SK-N-SH (cell line): Measurements from ENCODE around the gene ITGAE. TPM values are rescaled to one million over a fixed set of nuclear protein-coding genes. Genes with fewer than 3 reads are reported as not detected.

Source experiments
- CTCF ChIA-PET: fragments of 300-600, 350-600 bp; formaldehyde crosslinking; extraction: SDS; loops from one replicate; lab custom pipeline; 2021; lab: Yijun Ruan, JAX
- POLR2A ChIA-PET: fragments of 350-600 bp; sonication (Branson Sonifier 250); formaldehyde crosslinking; extraction: SDS; loops from one replicate; lab custom pipeline; 2020; ENCODE audit warnings: antibody characterized with exemption, inconsistent platforms; lab: Yijun Ruan, JAX
- DNase-seq: peaks from one replicate; pipeline ENCODE4 v3.0.0; 2012
- H2AFZ ChIP-seq: fragments of 200-600 bp; sonication (generic); 2 replicates; pipeline ENCODE4 v1.8.1; 2016; ENCODE audit warnings: antibody characterized with exemption, mild to moderate bottlenecking, low read depth
- H3F3A ChIP-seq: fragments of 200-600 bp; sonication (generic); replicated peaks from 2 replicates; pipeline ENCODE3; 2016; ENCODE audit warnings: antibody characterized with exemption, mild to moderate bottlenecking; ENCODE audit not compliant: insufficient read depth
- H3K27ac ChIP-seq, 2 experiments: fragments of 200-500 bp in 1 of 2; fragments of 200-600 bp in 1 of 2; sonication (Bioruptor generic) in 1 of 2; sonication (generic), shearing (Covaris generic) in 1 of 2; 2 replicates each; pipeline versions ENCODE4 v1.5.1 to v1.6.1; 2014 to 2016; ENCODE audit warnings: low read depth in 2 of 2, inconsistent platforms in 1 of 2, low read length in 1 of 2, mild to moderate bottlenecking in 1 of 2, mixed read lengths in 1 of 2
- H3K27me3 ChIP-seq: fragments of 200-600 bp; sonication (generic), shearing (Covaris generic); 2 replicates; pipeline ENCODE4 v1.6.1; 2016; ENCODE audit warnings: mixed run types; ENCODE audit not compliant: insufficient read depth
- H3K36me3 ChIP-seq, 2 experiments: fragments of 200-500 bp in 1 of 2; fragments of 200-600 bp in 1 of 2; sonication (Bioruptor generic) in 1 of 2; sonication (generic) in 1 of 2; replicated peaks in 1 of 2; 2 replicates each; pipeline versions ENCODE3 to v1.5.1; 2014 to 2016; ENCODE audit warnings: low read length in 1 of 2, mild to moderate bottlenecking in 1 of 2; ENCODE audit not compliant: insufficient read depth in 2 of 2, control insufficient read depth in 1 of 2
- H3K4me1 ChIP-seq, 2 experiments: fragments of 200-500 bp in 1 of 2; fragments of 200-600 bp in 1 of 2; sonication (Bioruptor generic) in 1 of 2; sonication (generic), shearing (Covaris generic) in 1 of 2; 2 replicates each; pipeline versions ENCODE4 v1.5.1 to v1.6.1; 2014 to 2016; ENCODE audit warnings: low read depth in 1 of 2, low read length in 1 of 2, mixed run types in 1 of 2; ENCODE audit not compliant: insufficient read depth in 2 of 2, control insufficient read depth in 1 of 2
- H3K4me2 ChIP-seq: fragments of 200-600 bp; sonication (generic), shearing (Covaris generic); 2 replicates; pipeline ENCODE4 v1.6.1; 2017; ENCODE audit warnings: mixed run types
- H3K4me3 ChIP-seq, 2 experiments: fragments of 200-500 bp in 1 of 2; fragments of 200-600 bp in 1 of 2; sonication (Bioruptor generic) in 1 of 2; sonication (generic), shearing (Covaris generic) in 1 of 2; 2 replicates each; pipeline versions ENCODE4 v1.5.1 to v1.8.1; 2014 to 2016; ENCODE audit warnings: low read depth in 2 of 2, inconsistent platforms in 1 of 2, low read length in 1 of 2, mild to moderate bottlenecking in 1 of 2, mixed read lengths in 1 of 2, moderate library complexity in 1 of 2
- H3K79me2 ChIP-seq: fragments of 200-600 bp; sonication (generic); 2 replicates; pipeline ENCODE4 v1.8.1; 2017; ENCODE audit warnings: mild to moderate bottlenecking; ENCODE audit not compliant: insufficient read depth
- H3K9ac ChIP-seq: fragments of 200-600 bp; sonication (generic); 2 replicates; pipeline ENCODE4 v1.6.1; 2017; ENCODE audit warnings: mixed run types
- H3K9me2 ChIP-seq: fragments of 200-600 bp; sonication (generic); 2 replicates; pipeline ENCODE4 v1.6.1; 2017; ENCODE audit warnings: mixed run types
- H3K9me3 ChIP-seq: fragments of 200-600 bp; sonication (generic); 2 replicates; pipeline ENCODE4 v1.6.1; 2017; ENCODE audit warnings: mixed run types, mild to moderate bottlenecking, moderate library complexity
- H4K20me1 ChIP-seq: fragments of 200-600 bp; sonication (generic); 2 replicates; pipeline ENCODE4 v1.6.1; 2017; ENCODE audit warnings: mild to moderate bottlenecking, mixed run types; ENCODE audit not compliant: insufficient read depth
- CHD2 ChIP-seq: fragments of 150-350 bp; IDR thresholded peaks from 2 replicates; pipeline ENCODE4 v1.6.1; 2018; ENCODE audit warnings: low read length; ENCODE audit not compliant: partially characterized antibody
- ELF1 ChIP-seq: IDR thresholded peaks from 2 replicates; pipeline ENCODE4 v1.4.0; 2012
- EZH2phosphoT487 ChIP-seq: fragments of 200-600 bp; sonication (generic); IDR thresholded peaks from 2 replicates; pipeline ENCODE4 v1.6.1; 2017; ENCODE audit warnings: low read depth, mixed run types, mild to moderate bottlenecking, antibody characterized with exemption, moderate library complexity, borderline replicate concordance
- FOSL2 ChIP-seq: IDR thresholded peaks from 2 replicates; pipeline ENCODE4 v1.4.0; 2012; ENCODE audit warnings: low read depth, mild to moderate bottlenecking, moderate library complexity, borderline replicate concordance
- FOXJ3 ChIP-seq: sonication (generic); formaldehyde crosslinking; IDR thresholded peaks from 2 replicates; pipeline ENCODE4 v1.5.1; 2020; ENCODE audit warnings: mild to moderate bottlenecking, missing genetic modification reagents
- GATA2 ChIP-seq: sonication (generic); formaldehyde crosslinking; IDR thresholded peaks from 2 replicates; pipeline ENCODE4 v1.5.0; 2020; ENCODE audit warnings: mild to moderate bottlenecking, missing genetic modification reagents
- MAX ChIP-seq: IDR thresholded peaks from 2 replicates; pipeline ENCODE4 v1.4.0; 2012; ENCODE audit warnings: low read depth
- MEF2A ChIP-seq: IDR thresholded peaks from 2 replicates; pipeline ENCODE4 v1.4.0; 2012; ENCODE audit warnings: low read depth, borderline replicate concordance
- MXI1 ChIP-seq: IDR thresholded peaks from 2 replicates; pipeline ENCODE4 v1.6.1; 2012; ENCODE audit warnings: mild to moderate bottlenecking, low read depth, low read length, improper control_type of control experiment
- NRF1 ChIP-seq: IDR thresholded peaks from 2 replicates; pipeline ENCODE4 v1.6.1; 2012; ENCODE audit warnings: low read depth, mild to moderate bottlenecking, low read length
- POLR2AphosphoS5 ChIP-seq: IDR thresholded peaks from 2 replicates; pipeline ENCODE4 v1.6.1; 2012; ENCODE audit warnings: low read depth, low read length
- RAD21 ChIP-seq: IDR thresholded peaks from 2 replicates; pipeline ENCODE4 v1.6.1; 2012; ENCODE audit warnings: mild to moderate bottlenecking, low read length
- RCOR1 ChIP-seq: fragments of 150-350 bp; IDR thresholded peaks from 2 replicates; pipeline ENCODE4 v1.6.1; 2017; ENCODE audit warnings: antibody characterized with exemption, low read length
- SIN3A ChIP-seq: IDR thresholded peaks from 2 replicates; pipeline ENCODE4 v1.6.1; 2012; ENCODE audit warnings: low read depth, mild to moderate bottlenecking, low read length, moderate library complexity, borderline replicate concordance
- SMC3 ChIP-seq: IDR thresholded peaks from 2 replicates; pipeline ENCODE4 v1.6.1; 2012; ENCODE audit warnings: low read depth, low read length, improper control_type of control experiment
- TCF12 ChIP-seq: IDR thresholded peaks from 2 replicates; pipeline ENCODE4 v1.4.0; 2012
- TEAD4 ChIP-seq: IDR thresholded peaks from 2 replicates; pipeline ENCODE4 v1.4.0; 2012; ENCODE audit warnings: mild to moderate bottlenecking, borderline replicate concordance; ENCODE audit not compliant: insufficient read depth
- WGBS: methylation state at CpG from one replicate; pipeline ENCODE4 v1.1.6; 2017; ENCODE audit warnings: low lambda C conversion rate; 5-methylcytosine and 5-hydroxymethylcytosine counted together
- polyA plus RNA-seq, 3 experiments: library from polyadenylated mRNA; depleted of rRNA; stranded (reverse); fragments of >200 nt; gene quantifications; 2 replicates each; pipeline ENCODE4 v1.2.3, GENCODE V29; 2012
- TF ChIP-seq, protein P1 (sequence below): fragments of 150-350 bp; IDR thresholded peaks from 2 replicates; pipeline ENCODE4 v1.6.1; 2017; ENCODE audit warnings: antibody characterized with exemption, low read length, low read depth, borderline replicate concordance
- TF ChIP-seq, protein P2 (sequence below): fragments of 200-600 bp; sonication (generic); IDR thresholded peaks from 2 replicates; pipeline ENCODE4 v1.6.1; 2017; ENCODE audit warnings: antibody characterized with exemption, mild to moderate bottlenecking, moderate library complexity
- TF ChIP-seq, protein P3 (sequence below): IDR thresholded peaks from 2 replicates; pipeline ENCODE4 v1.6.1; 2012; ENCODE audit warnings: mild to moderate bottlenecking, low read depth, low read length, moderate library complexity

The ITGAE gene
- polyA plus RNA-seq, 1 of the 3 experiments (the other 2 are of a cell fraction), result 56.7 TPM

DNA sequence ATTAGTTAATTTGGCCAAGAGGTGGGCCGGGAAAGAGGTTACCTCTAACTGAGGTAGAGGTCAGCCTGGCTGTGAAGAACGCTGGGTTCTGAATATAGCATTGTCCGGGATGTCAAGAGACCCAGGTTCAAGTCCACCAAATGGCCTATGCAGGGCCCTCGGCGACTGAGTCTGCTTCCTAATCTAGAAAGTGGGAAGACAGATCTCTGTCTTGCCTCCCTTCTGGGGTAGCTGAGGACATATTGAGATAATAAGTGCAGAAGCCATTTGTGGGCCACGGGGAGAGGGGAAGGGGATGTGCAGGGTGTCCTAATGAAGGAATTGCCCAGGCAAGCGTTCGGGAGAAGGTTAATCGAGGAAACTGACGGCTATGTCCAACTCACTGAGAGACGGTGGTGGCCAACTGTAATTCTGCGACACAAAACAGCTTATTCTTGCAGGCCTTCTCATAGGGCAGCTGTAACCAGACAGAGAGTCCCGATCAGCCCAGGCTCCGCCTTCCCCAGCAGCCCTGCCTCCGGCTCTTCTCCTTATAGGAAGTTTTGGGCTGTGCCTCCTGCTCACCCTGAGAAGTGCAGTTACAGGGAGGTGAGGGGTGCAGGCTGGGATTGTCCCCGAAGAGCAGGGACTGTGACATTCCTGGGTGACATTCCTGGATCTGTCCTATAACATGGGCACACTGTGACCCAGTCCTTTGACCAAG, 61.4 kb downstream of the ITGAE start:
- Histone ChIP-seq H3K36me3 (no peaks in the 10 kb centered on the region), H3K4me2 (no peak overlapping the region), H3K27me3 (no peaks in the 10 kb centered on the region), H3K9ac (no peak overlapping the region), H3F3A (no peaks in the 10 kb centered on the region), H3K27ac (no peak overlapping the region), H3K79me2 (no peaks in the 10 kb centered on the region), H2AFZ (no peak overlapping the region), H3K4me3 (no peak overlapping the region), H3K9me3 (no peaks in the 10 kb centered on the region), H3K9me2 (no peaks in the 10 kb centered on the region), H4K20me1 (no peaks in the 10 kb centered on the region), H3K4me1 (peaks cover 0 to under 1% of the 10 kb centered on the region in 2 experiments; a peak in 1 of 4 replicates)
- WGBS, result 80% methylated on average over 16 of the region's 16 CpGs
- POLR2A ChIA-PET, result no interaction called here
- DNase-seq, result no peak
- TF ChIP-seq FOSL2, result no peak
- TF ChIP-seq MXI1, result no peak
- no peak for TF ChIP-seq EZH2phosphoT487
- no peak for TF ChIP-seq RCOR1
- no peak for TF ChIP-seq FOXJ3 (CRISPR knock-in tag)
- TF ChIP-seq NRF1, result no peak
- no peak for TF ChIP-seq GATA2
- TF ChIP-seq ELF1, result no peak
- TF ChIP-seq TEAD4, result no peak
- TF ChIP-seq MAX, result no peak
- TF ChIP-seq SMC3, result no peak
- TF ChIP-seq, protein P1, sequence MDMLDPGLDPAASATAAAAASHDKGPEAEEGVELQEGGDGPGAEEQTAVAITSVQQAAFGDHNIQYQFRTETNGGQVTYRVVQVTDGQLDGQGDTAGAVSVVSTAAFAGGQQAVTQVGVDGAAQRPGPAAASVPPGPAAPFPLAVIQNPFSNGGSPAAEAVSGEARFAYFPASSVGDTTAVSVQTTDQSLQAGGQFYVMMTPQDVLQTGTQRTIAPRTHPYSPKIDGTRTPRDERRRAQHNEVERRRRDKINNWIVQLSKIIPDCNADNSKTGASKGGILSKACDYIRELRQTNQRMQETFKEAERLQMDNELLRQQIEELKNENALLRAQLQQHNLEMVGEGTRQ, result no peak
- TF ChIP-seq, protein P2, sequence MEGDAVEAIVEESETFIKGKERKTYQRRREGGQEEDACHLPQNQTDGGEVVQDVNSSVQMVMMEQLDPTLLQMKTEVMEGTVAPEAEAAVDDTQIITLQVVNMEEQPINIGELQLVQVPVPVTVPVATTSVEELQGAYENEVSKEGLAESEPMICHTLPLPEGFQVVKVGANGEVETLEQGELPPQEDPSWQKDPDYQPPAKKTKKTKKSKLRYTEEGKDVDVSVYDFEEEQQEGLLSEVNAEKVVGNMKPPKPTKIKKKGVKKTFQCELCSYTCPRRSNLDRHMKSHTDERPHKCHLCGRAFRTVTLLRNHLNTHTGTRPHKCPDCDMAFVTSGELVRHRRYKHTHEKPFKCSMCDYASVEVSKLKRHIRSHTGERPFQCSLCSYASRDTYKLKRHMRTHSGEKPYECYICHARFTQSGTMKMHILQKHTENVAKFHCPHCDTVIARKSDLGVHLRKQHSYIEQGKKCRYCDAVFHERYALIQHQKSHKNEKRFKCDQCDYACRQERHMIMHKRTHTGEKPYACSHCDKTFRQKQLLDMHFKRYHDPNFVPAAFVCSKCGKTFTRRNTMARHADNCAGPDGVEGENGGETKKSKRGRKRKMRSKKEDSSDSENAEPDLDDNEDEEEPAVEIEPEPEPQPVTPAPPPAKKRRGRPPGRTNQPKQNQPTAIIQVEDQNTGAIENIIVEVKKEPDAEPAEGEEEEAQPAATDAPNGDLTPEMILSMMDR, result no peak
- TF ChIP-seq POLR2AphosphoS5, result no peak
- no peak for TF ChIP-seq CHD2
- no peak for TF ChIP-seq SIN3A
- TF ChIP-seq, protein P3, sequence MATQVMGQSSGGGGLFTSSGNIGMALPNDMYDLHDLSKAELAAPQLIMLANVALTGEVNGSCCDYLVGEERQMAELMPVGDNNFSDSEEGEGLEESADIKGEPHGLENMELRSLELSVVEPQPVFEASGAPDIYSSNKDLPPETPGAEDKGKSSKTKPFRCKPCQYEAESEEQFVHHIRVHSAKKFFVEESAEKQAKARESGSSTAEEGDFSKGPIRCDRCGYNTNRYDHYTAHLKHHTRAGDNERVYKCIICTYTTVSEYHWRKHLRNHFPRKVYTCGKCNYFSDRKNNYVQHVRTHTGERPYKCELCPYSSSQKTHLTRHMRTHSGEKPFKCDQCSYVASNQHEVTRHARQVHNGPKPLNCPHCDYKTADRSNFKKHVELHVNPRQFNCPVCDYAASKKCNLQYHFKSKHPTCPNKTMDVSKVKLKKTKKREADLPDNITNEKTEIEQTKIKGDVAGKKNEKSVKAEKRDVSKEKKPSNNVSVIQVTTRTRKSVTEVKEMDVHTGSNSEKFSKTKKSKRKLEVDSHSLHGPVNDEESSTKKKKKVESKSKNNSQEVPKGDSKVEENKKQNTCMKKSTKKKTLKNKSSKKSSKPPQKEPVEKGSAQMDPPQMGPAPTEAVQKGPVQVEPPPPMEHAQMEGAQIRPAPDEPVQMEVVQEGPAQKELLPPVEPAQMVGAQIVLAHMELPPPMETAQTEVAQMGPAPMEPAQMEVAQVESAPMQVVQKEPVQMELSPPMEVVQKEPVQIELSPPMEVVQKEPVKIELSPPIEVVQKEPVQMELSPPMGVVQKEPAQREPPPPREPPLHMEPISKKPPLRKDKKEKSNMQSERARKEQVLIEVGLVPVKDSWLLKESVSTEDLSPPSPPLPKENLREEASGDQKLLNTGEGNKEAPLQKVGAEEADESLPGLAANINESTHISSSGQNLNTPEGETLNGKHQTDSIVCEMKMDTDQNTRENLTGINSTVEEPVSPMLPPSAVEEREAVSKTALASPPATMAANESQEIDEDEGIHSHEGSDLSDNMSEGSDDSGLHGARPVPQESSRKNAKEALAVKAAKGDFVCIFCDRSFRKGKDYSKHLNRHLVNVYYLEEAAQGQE, result no peak
- TF ChIP-seq TCF12, result no peak
- no peak for TF ChIP-seq RAD21
- TF ChIP-seq MEF2A, result no peak
- CTCF ChIA-PET, result interaction anchor here (0.9 to 4.3 kb wide), 4 partner anchors 18 to 124 kb away, joined by 3 to 71 read pairs (median 12); no protein-coding TSS in a partner anchor
